Measurements from ENCODE around the gene SERPIND1. TPM values are rescaled to one million over a fixed set of nuclear protein-coding genes. Genes with fewer than 3 reads are reported as not detected.

Gene SERPIND1
- total RNA-seq, 4 donors from 2014 or later, result 0.46 to 0.83 (median 0.50) TPM; not detected in 1

DNA sequence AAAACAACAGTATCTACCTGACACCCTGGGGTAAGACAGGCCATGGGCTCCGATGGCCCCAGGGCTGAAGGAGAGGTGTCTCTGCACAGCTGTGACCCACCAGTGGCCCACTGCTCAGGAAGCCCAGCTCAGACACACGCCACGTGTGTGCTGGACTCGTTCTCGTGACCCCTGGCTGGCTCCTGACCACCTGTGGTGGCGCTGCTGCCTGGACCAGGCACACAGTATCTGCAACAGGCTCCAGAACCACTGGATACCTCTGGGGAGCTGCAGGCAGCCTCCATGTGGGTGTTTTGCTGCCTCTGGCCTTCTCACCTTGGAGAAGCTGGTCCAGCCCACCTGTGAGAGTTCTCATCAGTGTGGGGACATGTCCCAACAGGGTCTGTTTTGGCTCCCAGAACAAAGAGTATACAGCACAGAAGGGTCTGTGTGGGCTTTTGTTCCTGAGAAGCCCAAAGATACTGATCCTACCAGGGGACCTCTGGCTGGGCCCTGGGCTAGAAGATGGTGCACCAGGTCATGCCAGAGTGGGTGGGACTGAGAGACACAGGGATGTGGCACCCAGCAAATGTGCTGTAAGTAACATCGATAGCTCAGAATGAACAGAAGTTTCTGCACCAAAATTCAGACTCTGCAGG, 21.7 kb upstream of the SERPIND1 start:
- Histone ChIP-seq H3K4me3 (no peak overlapping the region), H3K36me3 (peaks cover 21 to 88% (median 55%) of the 10 kb centered on the region in 4 donors), H3K27ac (replicated peaks in 1 of 4) (no peak overlapping the region), H3K4me1 (peaks cover 8 to 42% (median 36%) of the 10 kb centered on the region in 4 donors), H3K9me3 (no peaks in the 10 kb centered on the region), H3K27me3 (no peaks in the 10 kb centered on the region)
- no peak for DNase-seq (ENCODE audit: extremely low spot score)
- TF ChIP-seq EP300 (IDR thresholded peaks at IDR 0.05), result no peak
- no peak for TF ChIP-seq POLR2A (IDR thresholded peaks at IDR 0.05; ENCODE audit: low read depth)
- TF ChIP-seq, protein P1, sequence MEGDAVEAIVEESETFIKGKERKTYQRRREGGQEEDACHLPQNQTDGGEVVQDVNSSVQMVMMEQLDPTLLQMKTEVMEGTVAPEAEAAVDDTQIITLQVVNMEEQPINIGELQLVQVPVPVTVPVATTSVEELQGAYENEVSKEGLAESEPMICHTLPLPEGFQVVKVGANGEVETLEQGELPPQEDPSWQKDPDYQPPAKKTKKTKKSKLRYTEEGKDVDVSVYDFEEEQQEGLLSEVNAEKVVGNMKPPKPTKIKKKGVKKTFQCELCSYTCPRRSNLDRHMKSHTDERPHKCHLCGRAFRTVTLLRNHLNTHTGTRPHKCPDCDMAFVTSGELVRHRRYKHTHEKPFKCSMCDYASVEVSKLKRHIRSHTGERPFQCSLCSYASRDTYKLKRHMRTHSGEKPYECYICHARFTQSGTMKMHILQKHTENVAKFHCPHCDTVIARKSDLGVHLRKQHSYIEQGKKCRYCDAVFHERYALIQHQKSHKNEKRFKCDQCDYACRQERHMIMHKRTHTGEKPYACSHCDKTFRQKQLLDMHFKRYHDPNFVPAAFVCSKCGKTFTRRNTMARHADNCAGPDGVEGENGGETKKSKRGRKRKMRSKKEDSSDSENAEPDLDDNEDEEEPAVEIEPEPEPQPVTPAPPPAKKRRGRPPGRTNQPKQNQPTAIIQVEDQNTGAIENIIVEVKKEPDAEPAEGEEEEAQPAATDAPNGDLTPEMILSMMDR (IDR thresholded peaks at IDR 0.05), result no peak
- no peak for TF ChIP-seq POLR2AphosphoS5 (IDR thresholded peaks at IDR 0.05)
- intact Hi-C loops (cut with DNase I), result no loop called here
- WGBS, result 100% methylated on average over 4 of the region's 7 CpGs

DNA sequence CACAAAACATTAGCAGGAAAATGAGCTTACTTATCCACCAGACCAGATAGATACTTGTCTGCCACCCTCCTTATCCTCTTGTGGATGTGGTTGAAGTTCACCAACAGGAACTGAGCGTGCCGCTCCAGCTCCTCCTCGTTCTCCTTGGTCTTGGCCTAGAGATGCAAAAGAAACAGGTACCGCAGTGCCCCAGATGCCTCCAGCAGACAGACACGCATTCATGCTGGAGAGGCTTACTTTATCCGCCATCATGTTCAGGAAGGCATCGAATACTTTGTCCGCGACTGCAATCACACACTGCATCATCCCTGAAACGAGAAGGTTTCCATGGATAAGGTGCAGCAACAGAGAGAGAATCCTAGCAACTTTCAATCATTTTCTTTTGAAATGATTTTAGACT, 21.0 kb upstream of the SERPIND1 start:
- TF ChIP-seq POLR2A (IDR thresholded peaks at IDR 0.05; ENCODE audit: low read depth), result no peak
- TF ChIP-seq, protein P1 (IDR thresholded peaks at IDR 0.05), result no peak
- no peak for TF ChIP-seq EP300 (IDR thresholded peaks at IDR 0.05)
- TF ChIP-seq POLR2AphosphoS5 (IDR thresholded peaks at IDR 0.05), result no peak
- no peaks in the 10 kb centered on the region for H3K9me3 ChIP-seq
- no peak overlapping the region for H3K4me3 ChIP-seq
- no peak overlapping the region for H3K27ac ChIP-seq (replicated peaks in 1 of 4)
- H3K4me1 ChIP-seq, result peaks cover 8 to 40% (median 35%) of the 10 kb centered on the region in 4 donors
- H3K27me3 ChIP-seq, result no peaks in the 10 kb centered on the region
- H3K36me3 ChIP-seq, result peaks cover 19 to 88% (median 55%) of the 10 kb centered on the region in 4 donors
- no peak for DNase-seq (ENCODE audit: extremely low spot score)
- WGBS, result 97% methylated on average over 10 of the region's 10 CpGs
- intact Hi-C loops (cut with DNase I), result no loop called here

DNA sequence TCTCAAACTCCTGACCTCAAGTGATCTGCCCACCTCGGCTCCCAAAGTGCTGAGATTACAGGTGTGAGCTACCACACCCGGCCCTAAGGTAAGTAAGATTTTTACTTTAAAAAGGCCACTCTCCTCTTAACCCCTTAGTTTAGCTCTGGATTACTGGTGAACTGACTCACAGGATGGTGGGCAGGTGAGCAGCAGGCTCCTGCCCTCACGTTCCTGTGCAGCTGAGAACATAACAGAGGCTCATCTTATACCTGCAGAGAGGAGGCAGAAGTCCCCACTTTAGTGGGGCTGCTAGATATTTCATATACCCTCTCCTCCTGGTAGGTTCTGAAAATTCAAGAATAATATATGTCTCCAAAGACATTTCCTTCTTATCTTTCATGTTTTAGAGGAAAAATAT, 17.1 kb upstream of the SERPIND1 start:
- no peaks in the 10 kb centered on the region for H3K27me3 ChIP-seq
- H3K4me1 ChIP-seq, result peaks cover 0 to under 1% (median 0%) of the 10 kb centered on the region in 4 donors
- 88% methylated on average over 3 of the region's 3 CpGs for WGBS
- peaks cover 17 to 85% (median 56%) of the 10 kb centered on the region in 4 donors for H3K36me3 ChIP-seq
- DNase-seq (ENCODE audit: extremely low spot score), result no peak
- intact Hi-C loops (cut with DNase I), result no loop called here
- TF ChIP-seq, protein P1 (IDR thresholded peaks at IDR 0.05), result no peak
- TF ChIP-seq POLR2A (IDR thresholded peaks at IDR 0.05; ENCODE audit: low read depth) (no peak), EP300 (IDR thresholded peaks at IDR 0.05) (no peak), POLR2AphosphoS5 (IDR thresholded peaks at IDR 0.05) (no peak)
- H3K27ac ChIP-seq (replicated peaks in 1 of 4), result no peak overlapping the region
- H3K4me3 ChIP-seq, result no peak overlapping the region
- no peaks in the 10 kb centered on the region for H3K9me3 ChIP-seq

DNA sequence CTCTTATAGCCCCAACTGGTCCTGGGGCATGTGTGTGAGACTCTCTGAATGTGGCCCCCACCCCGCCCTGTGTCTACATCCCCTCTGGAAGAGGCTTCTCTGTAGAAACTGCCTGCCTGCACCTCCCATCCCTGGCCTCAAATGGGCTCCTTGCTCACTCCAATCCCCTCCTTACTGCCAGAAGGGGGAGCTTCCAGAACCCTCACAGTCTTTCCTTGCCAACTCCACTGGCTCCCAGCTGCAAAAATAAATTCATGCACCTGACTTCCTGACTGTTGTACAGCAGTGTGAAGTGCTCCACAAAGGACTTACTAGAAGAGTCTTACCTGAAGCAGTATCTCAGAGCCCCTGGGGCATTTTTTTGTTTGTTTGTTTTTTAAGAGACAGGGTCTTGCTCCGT, 15.2 kb upstream of the SERPIND1 start:
- Histone ChIP-seq H3K4me3 (no peak overlapping the region), H3K36me3 (peaks cover 21 to 86% (median 60%) of the 10 kb centered on the region in 4 donors), H3K27ac (replicated peaks in 1 of 4) (no peak overlapping the region), H3K9me3 (no peaks in the 10 kb centered on the region), H3K27me3 (no peaks in the 10 kb centered on the region), H3K4me1 (no peaks in the 10 kb centered on the region)
- WGBS, result 100% methylated on average over 2 of the region's 2 CpGs
- DNase-seq (ENCODE audit: extremely low spot score), result no peak
- intact Hi-C loops (cut with DNase I), result no loop called here
- TF ChIP-seq EP300 (IDR thresholded peaks at IDR 0.05), result no peak
- TF ChIP-seq POLR2AphosphoS5 (IDR thresholded peaks at IDR 0.05), result no peak
- TF ChIP-seq POLR2A (IDR thresholded peaks at IDR 0.05; ENCODE audit: low read depth), result no peak
- TF ChIP-seq, protein P1 (IDR thresholded peaks at IDR 0.05), result no peak

All from esophagus muscularis mucosa (tissue), 4 donors.